HG02981 (cell line): ENCODE results near the gene STX5.
"Not testable (repeated sequence)": the region's sequence is repeated elsewhere in the genome, so short reads cannot be mapped to it uniquely, and the experiment has no call there.

ENCODE experiments used
- ATAC-seq: cut with Tn5 transposase; IDR thresholded peaks from one replicate; pipeline ENCODE4 v1.9.1; 2021; ENCODE audit warnings: mild to moderate bottlenecking, moderate library complexity; ENCODE audit not compliant: unreplicated experiment

The STX5 gene

DNA sequence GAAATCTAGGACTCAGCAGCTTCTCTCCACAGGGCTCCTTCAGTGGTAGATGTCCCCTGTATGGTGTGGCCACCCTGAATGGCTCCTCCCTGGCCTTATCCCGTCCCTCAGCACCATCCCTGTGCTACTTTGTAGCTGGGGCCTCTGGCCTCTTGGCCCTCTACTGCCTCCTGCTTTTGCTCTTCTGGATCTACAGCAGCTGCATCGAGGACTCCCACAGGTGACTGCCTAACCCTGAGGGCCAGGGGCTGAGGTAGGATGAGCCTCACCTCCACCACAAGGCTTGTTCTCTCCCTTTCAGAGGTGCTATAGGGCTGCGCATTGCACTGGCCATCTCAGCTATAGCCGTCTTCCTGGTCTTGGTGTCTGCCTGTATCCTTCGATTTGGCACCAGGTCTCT lies 42.9 kb downstream of the STX5 start:
- ATAC-seq, result no peak

DNA sequence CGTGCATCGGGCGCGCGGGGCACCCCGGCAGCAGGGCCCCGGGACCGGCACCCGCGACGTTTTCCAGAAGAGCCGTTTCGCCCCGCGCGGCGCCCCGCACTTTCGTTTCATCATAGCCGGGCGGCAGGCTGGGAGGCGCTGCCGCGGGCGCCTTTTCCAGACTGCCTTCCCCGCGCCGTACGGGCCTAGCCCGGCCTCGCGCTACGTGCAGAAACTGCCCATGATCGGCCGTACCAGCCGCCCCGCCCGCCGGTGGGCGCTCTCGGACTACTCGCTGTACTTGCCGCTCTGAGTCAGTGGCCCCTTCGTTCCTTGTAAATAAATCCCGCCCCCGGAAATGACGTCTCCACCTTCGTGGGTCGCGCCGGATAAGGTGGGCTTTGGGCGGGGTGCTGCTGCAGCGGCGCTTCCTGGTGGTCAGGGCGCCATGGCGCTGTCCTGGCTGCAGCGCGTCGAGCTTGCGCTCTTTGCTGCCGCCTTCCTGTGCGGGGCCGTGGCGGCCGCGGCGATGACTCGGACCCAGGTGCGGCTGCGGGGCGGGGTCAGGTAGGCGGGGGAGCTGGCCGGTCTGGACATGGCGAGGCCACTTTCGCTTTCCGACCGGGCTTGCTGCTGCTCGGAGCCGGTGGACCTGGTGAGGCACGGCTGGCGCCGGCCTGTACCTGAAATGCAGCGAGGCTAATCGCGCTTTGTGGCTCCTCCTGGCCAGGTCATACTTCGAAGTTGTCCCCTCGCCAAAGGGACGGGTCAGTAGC lies 44.7 kb downstream of the STX5 start, which contains the start of gene TMEM179B:
Gene TMEM179B, plus strand, starts transcription at position 398 of the 755 bp plus-strand sequence. Its CDS starts 30 bp downstream, at position 428.
- ATAC-seq, result peak; percentile 75

DNA sequence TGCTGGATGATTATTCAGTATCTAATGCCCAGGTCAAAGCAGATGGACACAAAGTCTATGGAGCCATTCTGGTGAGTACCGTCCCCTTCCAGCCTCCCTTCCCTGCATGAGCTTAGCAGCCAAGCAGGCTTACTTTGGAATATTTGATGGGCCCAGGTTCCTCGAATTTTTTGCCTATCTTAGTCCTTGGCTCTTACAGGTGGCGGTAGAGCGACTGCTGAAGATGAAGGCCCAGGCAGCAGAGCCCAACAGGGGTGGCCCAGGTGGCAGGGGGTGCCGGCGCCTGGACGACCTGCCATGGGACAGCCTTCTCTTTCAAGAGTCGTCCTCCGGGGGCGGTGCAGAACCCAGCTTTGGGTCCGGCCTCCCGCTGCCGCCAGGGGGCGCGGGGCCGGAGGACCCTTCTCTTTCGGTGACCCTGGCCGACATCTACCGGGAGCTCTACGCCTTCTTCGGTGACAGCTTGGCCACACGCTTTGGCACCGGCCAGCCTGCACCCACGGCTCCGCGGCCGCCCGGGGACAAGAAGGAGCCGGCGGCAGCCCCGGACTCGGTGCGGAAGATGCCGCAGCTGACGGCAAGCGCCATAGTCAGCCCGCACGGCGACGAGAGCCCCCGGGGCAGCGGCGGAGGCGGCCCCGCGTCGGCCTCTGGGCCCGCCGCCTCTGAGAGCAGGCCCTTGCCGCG lies 45.4 kb downstream of the STX5 start:
- peak; percentile 60 for ATAC-seq

GRCh38 chr11:62782753-62783152 lies 49.1 kb downstream of the STX5 start:
- ATAC-seq, result no peak

DNA sequence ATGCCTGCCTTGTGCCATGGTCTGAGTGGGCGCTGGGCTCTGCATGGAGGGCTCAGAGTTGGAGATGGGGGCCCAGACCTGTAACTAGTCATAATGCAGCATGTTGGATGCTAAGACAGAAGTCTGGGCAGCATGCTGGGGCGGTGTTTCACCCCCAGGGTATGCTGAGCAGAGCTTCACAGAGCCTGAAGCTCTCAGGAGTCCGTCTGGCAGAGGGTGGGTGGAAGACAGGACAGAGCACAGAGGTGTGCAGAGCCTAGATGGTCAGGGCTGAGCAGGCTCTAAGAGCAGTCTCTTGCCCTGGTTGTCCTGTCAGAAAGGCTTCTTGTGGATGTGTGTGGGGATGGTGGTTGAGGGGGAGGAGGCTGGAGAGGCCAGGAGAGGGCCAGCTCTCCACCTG lies 53.4 kb downstream of the STX5 start:
- ATAC-seq, result no peak

DNA sequence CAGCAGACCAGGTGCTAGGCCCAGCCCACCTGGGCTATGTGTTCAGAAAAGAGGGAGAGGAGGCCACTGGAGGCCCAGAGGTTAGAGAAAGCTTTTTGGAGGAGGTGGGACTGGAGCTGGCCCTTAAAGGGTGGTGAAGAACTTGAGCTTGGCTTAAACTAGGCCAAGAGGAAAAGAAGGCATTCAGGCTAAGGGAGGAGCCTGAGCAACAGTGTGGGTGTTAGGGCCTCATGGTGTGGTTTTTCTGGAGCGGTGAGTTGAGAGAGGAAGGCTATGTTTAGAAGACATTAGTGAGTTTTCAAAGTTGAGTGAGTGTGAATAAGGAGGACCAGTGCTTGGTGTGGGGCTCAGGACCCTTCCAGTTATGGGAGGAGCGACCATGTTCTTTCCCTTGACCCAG lies 54.5 kb downstream of the STX5 start:
- ATAC-seq, result no peak

- ATAC-seq, result no peak
Observed at GRCh38 chr11:62775646-62776045, 56.2 kb downstream of the STX5 start.

DNA sequence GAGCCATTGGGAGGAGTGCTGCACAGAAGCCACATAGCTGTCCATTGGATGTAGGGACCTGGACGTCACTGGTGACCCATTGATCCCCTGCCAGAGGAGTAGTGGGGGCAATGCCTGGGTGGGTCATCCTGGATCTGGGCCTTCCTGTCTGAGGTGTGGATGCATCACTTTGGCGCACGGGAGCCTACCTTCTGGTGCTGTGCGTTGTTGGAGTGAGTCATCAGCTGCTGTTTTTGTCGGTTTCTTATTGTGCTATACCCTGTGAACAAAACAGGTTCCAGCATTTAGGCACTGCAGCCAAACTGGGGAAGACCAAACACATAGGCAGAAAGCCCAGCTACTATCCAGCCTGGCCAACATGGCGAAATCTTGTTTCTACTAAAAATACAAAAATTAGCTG lies 57.4 kb downstream of the STX5 start:
- ATAC-seq, result no peak

GRCh38 chr11:62771144-62772021 lies 60.5 kb downstream of the STX5 start, which contains the start of gene TAF6L:
TAF6L (plus strand) TSS chr11:62771396; CDS start chr11:62775784, 4,388 bp downstream.
- ATAC-seq, result peak; percentile 76

DNA sequence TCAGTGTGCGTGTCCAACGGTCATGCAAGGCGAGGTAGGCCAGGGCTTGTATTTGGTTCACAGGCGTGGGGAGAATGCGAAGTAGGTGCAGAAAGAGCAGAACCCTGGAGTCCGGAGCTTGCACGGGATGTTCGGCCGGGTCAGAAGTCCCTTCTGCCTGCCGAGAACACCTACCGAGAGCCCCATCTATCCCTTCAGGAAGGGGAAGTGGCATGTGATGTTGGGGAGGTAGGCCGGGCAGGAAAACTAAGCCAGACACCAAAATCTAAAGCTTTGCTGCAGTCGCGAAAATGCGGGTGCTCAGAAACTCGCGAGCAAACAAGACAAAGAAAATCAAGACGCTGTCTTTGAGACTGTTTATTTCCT lies 61.1 kb downstream of the STX5 start:
- no peak for ATAC-seq

- ATAC-seq, result not testable (repeated sequence)
Observed at GRCh38 chr11:62760867-62761227, 71.0 kb downstream of the STX5 start.

DNA sequence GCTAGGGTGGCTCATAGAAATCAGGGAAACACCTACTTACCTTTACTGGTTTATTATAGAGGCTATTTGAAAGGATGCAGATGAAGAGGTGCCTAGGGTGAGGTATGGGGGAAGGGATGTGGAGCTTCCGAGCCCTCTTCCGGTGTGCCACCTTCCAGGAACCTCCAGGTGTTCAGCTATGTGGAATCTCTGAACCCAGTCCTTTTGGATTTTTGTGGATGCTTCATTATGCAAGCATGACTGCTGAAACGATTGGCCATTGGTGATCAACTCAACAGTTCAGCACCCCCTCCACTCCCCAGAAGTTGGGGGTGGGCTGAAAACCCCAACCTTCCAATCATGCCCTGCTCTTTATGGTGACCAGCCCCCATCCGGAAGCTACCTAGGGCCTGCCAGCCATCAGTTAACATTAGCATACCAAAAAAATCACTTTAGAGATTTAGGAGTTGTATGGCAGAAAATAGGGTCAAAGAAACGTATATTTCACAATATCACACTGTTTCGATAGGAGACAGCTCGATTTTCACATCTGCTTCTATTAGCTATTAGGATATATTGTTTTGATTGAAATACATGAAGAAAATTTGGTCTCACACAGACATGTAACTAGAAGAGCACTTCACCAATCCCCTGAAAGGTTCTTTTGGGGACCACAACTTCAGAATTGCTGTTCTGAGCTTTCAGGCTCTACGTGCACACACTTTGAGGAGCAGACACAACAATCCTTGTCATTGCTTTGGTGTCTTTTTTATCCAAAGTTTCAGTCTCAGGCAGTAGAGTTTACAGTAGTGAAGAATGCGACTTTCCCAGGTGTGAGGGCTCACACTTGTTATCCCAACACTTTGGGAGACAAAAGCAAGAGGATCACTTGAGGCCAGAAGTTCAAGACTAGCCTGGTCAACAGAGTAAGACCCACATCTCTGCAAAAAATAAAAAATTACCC lies 73.7 kb downstream of the STX5 start:
- no peak for ATAC-seq
